NB4 (cell line): ENCODE data around the gene MYH9.
"Not testable (repeated sequence)": the region's sequence is repeated elsewhere in the genome, so short reads cannot be mapped to it uniquely, and the experiment has no call there.

Experiments used
- CTCF ChIP-seq: IDR thresholded peaks from one replicate; pipeline ENCODE4 v1.5.1; 2012; ENCODE audit warnings: low read depth, low read length
- MAX ChIP-seq: IDR thresholded peaks from 2 replicates; pipeline ENCODE4 v1.6.1; 2011; ENCODE audit warnings: low read depth, low read length
- MYC ChIP-seq: IDR thresholded peaks from 2 replicates; pipeline ENCODE4 v1.6.1; 2011; ENCODE audit warnings: low read depth, low read length
- POLR2A ChIP-seq: IDR thresholded peaks from 2 replicates; pipeline ENCODE4 v1.6.1; 2011; ENCODE audit warnings: mild to moderate bottlenecking; ENCODE audit not compliant: insufficient read length; ENCODE audit errors: extremely low read depth

- TF ChIP-seq CTCF, POLR2A, MAX, MYC: not testable (repeated sequence)
These were observed 137.3 kb downstream of the MYH9 start for GRCh38 chr22:36250292-36250960.
